Cerebellar cortex (tissue), 1 donor: ENCODE results near the gene PSMB7.

Experiments used
- DNase-seq: peaks from one replicate; pipeline ENCODE4 v3.0.0-alpha.2; 2015; ENCODE audit warnings: low spot score

Gene PSMB7

DNA sequence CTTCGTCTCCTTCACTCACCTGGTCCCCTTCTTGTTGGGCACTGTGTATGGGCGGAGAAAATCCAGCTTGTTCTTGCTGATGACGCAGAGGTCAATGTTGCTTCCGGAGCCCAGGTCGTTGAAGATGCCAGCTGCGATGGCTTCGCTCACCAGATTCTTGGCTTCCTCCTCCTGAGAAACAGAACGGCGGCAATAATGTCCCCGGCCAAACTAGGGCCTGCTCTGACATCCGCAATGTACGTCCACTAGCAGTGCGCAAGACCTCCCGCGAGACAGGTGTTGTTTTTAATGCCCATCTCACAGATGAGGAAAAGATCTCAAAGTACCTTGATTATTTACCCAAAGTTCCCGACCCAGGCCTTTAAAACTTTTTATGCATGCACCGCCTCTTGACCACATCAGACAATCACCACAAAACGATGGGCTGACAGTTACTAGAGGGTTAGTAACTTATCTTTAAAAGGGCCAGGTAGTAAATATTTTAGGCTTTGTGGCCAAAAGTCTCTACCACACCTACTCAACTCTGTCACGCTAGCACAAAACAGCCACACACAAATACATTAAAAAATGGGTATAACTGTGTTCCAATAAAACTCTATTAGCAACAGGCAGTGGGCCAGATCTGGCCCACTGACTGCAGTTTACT is 58.4 kb downstream of the PSMB7 start:
- DNase-seq = no peak

DNA sequence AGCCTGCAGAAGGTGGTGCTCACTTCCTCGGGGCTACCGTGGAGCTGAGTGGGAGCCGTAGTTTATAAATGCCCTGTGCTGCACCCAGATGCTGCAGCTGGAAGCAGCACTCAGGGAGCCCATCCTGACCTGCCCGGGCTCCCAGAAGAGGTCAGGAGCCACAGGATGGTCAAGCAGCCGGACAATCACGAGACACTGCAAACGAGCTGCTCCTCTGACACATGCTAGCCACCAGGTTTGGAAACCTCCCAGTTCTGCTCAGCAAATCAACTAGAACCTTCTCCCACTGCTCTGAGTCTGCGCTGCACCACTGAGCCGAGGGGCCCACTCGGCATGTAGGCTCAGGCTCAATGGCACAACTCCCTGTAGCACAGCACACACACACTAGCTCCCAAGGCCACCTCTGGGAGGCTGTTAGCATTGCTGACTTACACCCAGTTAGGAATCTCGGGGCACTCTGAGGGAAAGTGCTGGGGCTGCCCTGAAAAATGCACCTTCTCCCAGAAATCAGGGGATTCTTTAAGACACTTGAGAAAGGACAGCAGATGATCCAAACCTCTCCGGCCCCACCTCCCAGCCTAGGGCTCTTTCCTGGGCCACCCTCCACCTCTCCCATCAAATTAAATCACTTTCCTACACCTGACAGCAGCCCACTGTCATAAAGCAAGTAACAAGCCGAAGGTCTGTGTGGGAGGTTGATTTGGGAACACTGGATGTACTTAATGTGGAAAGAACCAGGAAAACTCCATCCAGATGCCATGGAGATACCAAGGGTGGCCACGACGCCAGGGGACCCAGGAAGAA is 59.1 kb downstream of the PSMB7 start:
- DNase-seq = no peak

DNA sequence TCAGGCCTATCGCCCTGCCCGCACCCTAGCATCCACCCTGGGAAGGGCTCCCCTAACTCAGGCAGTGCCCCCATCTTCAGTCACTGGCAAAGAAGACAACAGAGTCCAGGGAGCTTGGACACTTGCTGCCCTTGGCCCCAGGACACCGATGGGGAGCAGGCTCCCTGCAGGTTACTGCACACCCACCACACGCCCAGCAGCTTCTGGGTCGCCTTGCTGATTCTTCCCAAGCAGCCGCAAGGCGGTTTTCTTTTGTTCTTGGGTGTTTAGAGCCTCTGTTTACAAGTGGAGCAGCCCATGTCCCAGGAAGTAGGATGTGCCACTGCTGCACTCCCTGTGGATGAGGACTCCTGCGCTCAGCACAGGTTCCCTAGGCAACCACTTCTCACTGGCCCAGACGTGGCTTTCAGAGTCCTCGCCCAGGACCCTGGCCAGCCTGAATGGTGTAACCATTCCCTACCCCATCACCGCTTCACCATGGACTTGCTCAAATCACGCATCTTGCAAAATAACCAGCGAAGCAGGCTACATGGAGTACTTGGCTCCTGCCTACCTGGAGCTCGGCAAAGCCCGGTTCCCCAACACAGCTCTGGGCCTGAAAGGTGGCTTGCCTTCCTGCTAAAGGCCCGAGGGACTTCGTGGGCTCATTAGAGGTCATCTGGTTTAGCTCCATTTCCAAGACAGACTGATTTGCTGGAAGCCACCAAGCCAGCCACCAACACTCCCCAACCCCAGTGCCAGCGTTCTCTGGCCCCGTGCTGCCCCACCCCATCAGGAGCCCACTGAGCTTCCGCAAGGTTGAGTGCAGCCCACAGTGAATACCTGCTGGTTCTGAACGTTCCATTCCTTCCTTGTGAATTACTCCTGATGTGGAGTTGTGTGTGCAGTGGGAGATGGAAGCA is 60.0 kb downstream of the PSMB7 start:
- DNase-seq = no peak

GRCh38 chr9:124354346-124355038 is 60.8 kb downstream of the PSMB7 start:
- no peak for DNase-seq

DNA sequence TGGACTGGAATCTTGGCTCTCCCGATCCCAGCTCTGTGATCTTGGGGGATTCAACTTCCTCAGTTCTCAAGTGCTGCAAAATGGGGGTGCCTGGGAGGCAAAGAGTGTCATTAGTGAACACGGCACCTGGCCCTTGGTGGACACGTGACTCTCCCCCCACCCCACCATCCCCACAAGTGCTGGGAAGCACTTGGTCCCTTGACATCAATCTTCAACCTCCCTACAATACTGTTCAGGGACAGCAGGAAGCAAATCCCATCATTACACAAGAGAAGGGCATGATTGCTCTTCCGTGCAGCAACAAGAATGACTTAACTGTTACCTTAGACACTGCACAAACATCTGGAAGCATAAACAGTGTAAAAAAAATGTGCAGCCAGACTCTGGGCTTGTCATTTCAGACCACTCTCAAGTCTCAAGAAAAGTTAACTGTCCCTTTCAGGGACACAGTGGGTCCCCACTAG is 61.4 kb downstream of the PSMB7 start:
- DNase-seq = no peak

- DNase-seq = no peak
Measured at GRCh38 chr9:124353166-124353768, 62.0 kb downstream of the PSMB7 start.

DNA sequence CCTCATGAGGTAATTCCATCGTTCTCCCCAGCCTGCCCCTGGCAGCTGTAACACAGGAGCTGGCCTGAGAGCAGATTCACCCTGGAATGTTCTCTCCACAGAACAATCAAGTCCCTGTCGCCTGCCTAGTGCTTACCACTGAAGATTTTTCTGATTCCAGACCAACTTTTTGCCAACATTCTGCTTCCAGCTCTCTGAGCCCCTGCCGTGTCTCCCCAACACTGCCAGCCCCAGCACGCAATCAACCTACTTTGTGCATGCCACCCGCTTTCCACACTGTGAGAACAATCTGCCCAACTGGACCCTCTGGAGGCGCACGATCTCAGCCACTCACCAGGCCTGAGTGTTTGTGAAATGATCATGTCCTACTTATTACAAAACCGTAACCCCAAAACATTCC is 62.6 kb downstream of the PSMB7 start:
- DNase-seq = peak; percentile 69

DNA sequence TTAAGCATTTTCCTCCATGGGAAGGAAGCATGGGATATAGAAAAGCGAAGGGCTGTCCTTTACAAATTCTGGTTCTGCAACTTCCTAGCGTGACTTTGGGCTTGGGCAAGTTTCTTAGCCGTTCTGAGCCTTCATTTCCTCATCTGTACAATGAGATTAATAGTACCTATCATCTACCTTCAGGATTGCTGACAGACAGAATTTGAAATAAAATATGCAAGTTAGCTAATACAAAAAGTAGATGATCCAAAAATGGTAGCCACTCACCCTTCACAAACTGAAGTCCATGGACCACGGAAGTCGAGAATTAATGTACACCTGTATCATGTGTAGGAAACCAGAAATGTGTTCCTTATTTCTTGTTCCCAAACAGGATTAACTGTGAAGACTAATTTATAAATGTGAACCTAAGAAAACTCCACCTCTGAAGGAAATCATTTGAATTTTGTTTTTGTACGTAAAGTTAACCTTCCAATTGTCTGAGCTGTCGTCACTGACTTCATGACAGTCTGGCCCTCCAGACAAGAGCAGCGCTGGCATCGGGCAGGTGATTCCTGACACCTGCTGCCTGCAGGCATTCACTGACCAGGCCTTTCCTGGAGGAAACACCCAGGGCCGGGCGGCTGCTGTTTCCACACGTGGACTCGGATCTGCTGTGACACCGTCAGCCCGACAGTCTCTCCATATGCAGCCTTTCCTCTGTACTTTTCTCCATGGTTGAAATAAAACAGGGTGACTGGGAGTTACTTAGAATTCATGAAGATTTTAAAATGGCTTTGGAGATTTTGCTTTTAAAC is 63.4 kb downstream of the PSMB7 start:
- peak; percentile 34 for DNase-seq

GRCh38 chr9:124350494-124351263 is 64.6 kb downstream of the PSMB7 start:
- DNase-seq = no peak

DNA sequence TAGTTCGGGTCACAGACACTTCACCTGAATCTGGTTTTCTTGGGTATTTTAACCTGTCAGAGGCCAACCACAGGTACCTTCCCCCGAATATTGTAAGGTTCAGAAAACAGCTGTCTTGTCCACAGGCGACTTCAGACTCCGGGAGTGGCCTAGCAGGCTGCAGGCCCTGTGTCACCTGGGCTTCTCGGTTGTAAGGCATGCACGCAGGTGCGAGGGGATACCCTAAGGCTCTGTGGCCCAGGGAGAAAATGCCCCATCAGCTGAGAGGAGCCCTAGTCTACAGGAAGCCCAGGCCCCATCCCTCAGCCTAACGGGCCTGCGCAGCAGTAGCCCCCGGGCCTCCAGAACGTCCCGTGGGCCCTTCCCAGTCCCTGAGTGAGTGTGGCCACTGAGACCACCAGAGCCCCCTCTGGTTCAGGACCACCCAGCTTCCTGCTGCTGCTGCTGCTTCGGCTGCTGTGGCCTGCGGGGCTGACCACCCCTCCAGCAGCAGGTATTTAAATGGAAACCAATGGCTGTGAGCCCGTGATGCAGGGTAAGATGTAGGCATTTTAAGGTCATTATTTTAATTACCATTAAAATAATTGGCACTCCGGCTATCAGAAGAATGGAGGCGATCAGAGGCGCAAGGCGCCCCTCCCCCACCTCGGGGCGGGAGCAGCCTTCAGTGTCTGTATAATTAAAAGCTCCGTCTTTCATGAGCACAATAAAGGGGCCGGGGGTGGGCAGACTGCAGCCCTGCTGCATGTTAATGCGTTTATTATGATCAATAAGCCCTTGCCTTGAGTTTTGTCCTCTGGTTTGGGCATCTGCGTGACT is 65.4 kb downstream of the PSMB7 start:
- no peak for DNase-seq

- DNase-seq = no peak
Measured at GRCh38 chr9:124349267-124349666, 66.0 kb downstream of the PSMB7 start.

DNA sequence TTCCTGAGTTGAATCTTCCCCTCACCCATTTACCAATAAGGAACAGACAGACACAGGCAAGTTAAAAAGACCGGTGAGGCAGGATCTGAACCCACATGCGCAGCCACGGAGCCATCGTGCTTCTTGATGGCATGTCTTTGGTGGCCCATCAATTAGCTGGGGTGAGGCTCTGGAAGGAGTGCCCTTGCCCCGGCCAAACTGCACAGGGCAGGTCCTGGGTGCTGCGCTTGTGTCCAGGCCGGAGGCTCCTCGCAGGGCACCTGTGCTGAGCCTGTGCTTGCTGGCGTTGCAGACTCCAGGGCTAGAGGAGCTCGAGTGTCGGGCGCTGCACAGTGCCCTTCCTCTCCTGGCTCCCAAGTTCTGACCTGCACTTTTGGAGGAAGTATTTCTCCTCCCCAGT is 66.4 kb downstream of the PSMB7 start:
- DNase-seq = no peak

- DNase-seq = no peak
Measured at GRCh38 chr9:124348363-124348762, 66.9 kb downstream of the PSMB7 start.

DNA sequence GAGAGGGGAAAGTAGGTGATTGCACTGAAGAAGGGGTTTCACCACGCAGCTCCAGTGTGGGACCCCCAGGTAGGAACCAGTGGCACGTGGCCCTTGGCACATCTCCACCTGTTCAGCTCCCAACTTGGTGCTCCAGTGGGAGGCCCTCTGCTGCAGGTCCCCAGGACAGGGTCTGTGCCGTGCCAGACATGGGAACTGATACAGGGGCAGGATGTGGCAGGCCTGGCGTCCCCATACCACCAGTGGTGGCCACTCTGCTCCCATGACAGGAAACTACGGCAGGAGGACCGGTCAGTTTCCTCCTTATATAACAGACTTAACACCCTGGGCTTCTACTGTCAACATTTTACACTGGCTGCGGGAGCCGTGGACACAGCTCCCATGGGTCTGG is 67.3 kb downstream of the PSMB7 start:
- no peak for DNase-seq

- no peak for DNase-seq
Measured at GRCh38 chr9:124347206-124347967, 67.9 kb downstream of the PSMB7 start.

- DNase-seq = no peak
Measured at GRCh38 chr9:124346347-124347163, 68.7 kb downstream of the PSMB7 start.

DNA sequence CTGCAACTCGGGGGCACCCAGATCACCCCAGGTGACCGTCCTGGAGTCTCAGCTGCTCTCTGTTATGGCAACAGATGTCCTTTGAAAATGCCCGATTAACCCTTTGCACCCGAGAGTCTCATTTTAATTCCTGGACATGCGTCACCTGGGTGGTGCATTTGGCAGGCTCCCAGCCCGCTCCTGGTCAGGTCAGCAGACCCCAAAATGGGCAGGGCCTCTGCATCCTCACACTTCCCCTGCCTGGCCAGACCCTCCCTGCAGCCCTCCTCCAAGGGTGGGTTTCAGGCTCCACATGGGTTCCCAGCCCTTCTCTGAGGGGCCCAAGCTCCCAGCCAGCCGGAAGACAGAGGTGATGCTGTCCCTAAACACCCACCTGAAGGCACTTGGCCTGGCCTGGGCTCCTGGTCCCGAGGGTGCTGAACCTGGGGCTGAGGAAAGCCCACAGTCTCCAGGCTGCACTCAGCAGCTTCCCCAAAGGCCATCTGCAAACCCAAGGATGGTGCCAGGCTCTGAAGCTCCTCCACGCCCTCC is 69.4 kb downstream of the PSMB7 start:
- DNase-seq = no peak
